ENCODE data around the gene U2AF2.

U2AF2 gene

GRCh38 chr19:55626350-55626749 lies 28.5 kb upstream of the U2AF2 start:
- no peak for TF ChIP-seq GATA2 (IDR thresholded peaks at IDR 0.05; ENCODE audit: low read depth, low read length)
- TF ChIP-seq GATA3 (IDR thresholded peaks at IDR 0.05; ENCODE audit: low read depth, low read length) = no peak

- no peak for TF ChIP-seq GATA2 (IDR thresholded peaks at IDR 0.05; ENCODE audit: low read depth, low read length)
- no peak for TF ChIP-seq GATA3 (IDR thresholded peaks at IDR 0.05; ENCODE audit: low read depth, low read length)
Observed at GRCh38 chr19:55632463-55632834, 22.4 kb upstream of the U2AF2 start.

- TF ChIP-seq GATA3 (IDR thresholded peaks at IDR 0.05; ENCODE audit: low read depth, low read length) (no peak), GATA2 (IDR thresholded peaks at IDR 0.05; ENCODE audit: low read depth, low read length) (no peak; the same call in 1 of the 2 replicates)
Observed at GRCh38 chr19:55633861-55634260, 21.0 kb upstream of the U2AF2 start.

GRCh38 chr19:55635334-55635717 lies 19.5 kb upstream of the U2AF2 start:
- TF ChIP-seq GATA3 (IDR thresholded peaks at IDR 0.05; ENCODE audit: low read depth, low read length) = no peak
- no peak for TF ChIP-seq GATA2 (IDR thresholded peaks at IDR 0.05; ENCODE audit: low read depth, low read length)

- TF ChIP-seq GATA2 (IDR thresholded peaks at IDR 0.05; ENCODE audit: low read depth, low read length) (no peak), GATA3 (IDR thresholded peaks at IDR 0.05; ENCODE audit: low read depth, low read length) (no peak)
Observed at GRCh38 chr19:55635856-55636440, 18.9 kb upstream of the U2AF2 start.

- TF ChIP-seq GATA3 (IDR thresholded peaks at IDR 0.05; ENCODE audit: low read depth, low read length) (no peak), GATA2 (IDR thresholded peaks at IDR 0.05; ENCODE audit: low read depth, low read length) (no peak)
Observed at GRCh38 chr19:55636723-55637122, 18.1 kb upstream of the U2AF2 start.

GRCh38 chr19:55637534-55637933 lies 17.3 kb upstream of the U2AF2 start:
- TF ChIP-seq GATA2 (IDR thresholded peaks at IDR 0.05; ENCODE audit: low read depth, low read length) = no peak
- no peak for TF ChIP-seq GATA3 (IDR thresholded peaks at IDR 0.05; ENCODE audit: low read depth, low read length)

- TF ChIP-seq GATA2 (IDR thresholded peaks at IDR 0.05; ENCODE audit: low read depth, low read length) (no peak), GATA3 (IDR thresholded peaks at IDR 0.05; ENCODE audit: low read depth, low read length) (no peak)
Observed at GRCh38 chr19:55638864-55639359, 15.9 kb upstream of the U2AF2 start.

- TF ChIP-seq GATA3 (IDR thresholded peaks at IDR 0.05; ENCODE audit: low read depth, low read length) (no peak), GATA2 (IDR thresholded peaks at IDR 0.05; ENCODE audit: low read depth, low read length) (no peak)
Observed at GRCh38 chr19:55640043-55640576, 14.7 kb upstream of the U2AF2 start.

- no peak for TF ChIP-seq GATA3 (IDR thresholded peaks at IDR 0.05; ENCODE audit: low read depth, low read length)
- no peak for TF ChIP-seq GATA2 (IDR thresholded peaks at IDR 0.05; ENCODE audit: low read depth, low read length)
Observed at GRCh38 chr19:55640577-55641425, 14.0 kb upstream of the U2AF2 start, which contains the start of gene ZNF580. Gene ZNF580 (plus strand): TSS chr19:55641002. CDS start chr19:55642509, 1,507 bp downstream.

GRCh38 chr19:55641426-55642152 lies 13.2 kb upstream of the U2AF2 start:
- TF ChIP-seq GATA2 (IDR thresholded peaks at IDR 0.05; ENCODE audit: low read depth, low read length) (no peak), GATA3 (IDR thresholded peaks at IDR 0.05; ENCODE audit: low read depth, low read length) (no peak)

- no peak for TF ChIP-seq GATA3 (IDR thresholded peaks at IDR 0.05; ENCODE audit: low read depth, low read length)
- TF ChIP-seq GATA2 (IDR thresholded peaks at IDR 0.05; ENCODE audit: low read depth, low read length) = no peak
Observed at GRCh38 chr19:55642153-55643002, 12.5 kb upstream of the U2AF2 start.

Measured in SH-SY5Y (cell line).